ENCODE measurements around the gene NBAS.

DNA sequence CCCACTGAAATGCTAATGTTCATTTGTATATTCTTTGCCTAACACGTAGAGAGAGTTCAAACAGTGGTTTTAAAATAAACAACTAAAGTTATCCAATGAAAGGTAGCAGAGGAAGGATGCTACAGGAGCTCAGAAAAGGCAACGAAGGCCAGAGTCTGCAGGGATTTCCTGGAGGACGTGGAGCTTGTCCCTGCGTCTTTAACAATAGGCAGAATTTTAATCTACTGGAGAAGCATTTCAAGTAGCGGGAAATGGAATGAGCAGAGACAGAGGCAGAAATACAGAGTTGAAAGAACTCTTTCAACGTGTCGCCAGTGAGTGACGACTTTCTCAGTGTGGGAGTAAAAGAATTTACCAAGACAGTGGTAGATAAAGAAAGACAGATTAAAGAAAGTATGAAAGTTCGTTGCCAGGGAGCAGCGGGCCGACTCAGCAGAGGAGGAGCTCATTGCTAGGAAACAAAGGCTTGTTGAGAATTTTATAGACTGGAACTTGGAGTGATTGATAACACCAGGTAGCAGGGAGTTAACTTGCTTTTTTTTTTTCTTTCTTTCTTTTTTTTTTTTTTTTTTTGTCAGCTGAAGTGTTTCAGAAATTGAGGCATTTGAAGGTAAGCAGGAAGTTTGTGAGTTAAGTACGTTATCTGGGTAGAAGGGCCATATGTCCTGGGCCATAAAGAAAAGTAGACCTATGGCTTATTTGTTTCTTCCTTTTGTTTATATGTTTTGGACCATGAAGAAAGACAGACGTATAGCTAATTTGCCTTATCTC is 625 bp upstream of the NBAS start:
- TF ChIP-seq EZH2 (IDR thresholded peaks at IDR 0.05; ENCODE audit: insufficient read depth, poor library complexity, severe bottlenecking), result no peak
- TF ChIP-seq EZH2phosphoT487 (IDR thresholded peaks at IDR 0.05; ENCODE audit: insufficient read depth, low read depth), result no peak

Measured in GM23248 (cell line).